GM12873 (cell line): Measurements from ENCODE around the gene YOD1.

ENCODE experiments used
- CTCF ChIP-seq: IDR thresholded peaks from 2 replicates; pipeline ENCODE4 v1.5.1; 2012; ENCODE audit warnings: low read depth, mild to moderate bottlenecking, moderate library complexity, low read length, control low read depth; ENCODE audit not compliant: insufficient read depth; ENCODE audit errors: missing control alignments

YOD1 gene

GRCh38 chr1:207048041-207048440, 3.0 kb downstream of the YOD1 start:
- TF ChIP-seq CTCF: no peak

- no peak for TF ChIP-seq CTCF
Measured at GRCh38 chr1:207047505-207047904, 3.5 kb downstream of the YOD1 start.

DNA sequence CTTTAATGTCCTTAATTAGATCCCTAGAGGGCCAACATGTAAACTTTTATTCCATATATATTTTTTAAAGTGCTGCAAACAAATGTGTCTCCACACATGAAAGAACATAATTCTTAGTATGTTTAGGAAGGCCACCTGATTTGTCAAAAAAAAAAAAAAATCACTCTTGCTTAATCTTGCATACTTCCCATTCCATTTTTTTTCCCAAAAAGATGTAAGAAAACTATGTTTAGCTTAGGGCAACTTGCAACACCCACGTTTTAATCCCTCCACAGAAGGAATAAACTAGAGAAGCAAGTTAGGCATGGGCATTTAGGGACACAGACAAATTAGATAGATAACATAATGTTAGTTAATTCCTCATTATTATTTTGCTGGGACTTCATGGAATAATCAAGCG, 5.6 kb downstream of the YOD1 start:
- TF ChIP-seq CTCF: no peak

DNA sequence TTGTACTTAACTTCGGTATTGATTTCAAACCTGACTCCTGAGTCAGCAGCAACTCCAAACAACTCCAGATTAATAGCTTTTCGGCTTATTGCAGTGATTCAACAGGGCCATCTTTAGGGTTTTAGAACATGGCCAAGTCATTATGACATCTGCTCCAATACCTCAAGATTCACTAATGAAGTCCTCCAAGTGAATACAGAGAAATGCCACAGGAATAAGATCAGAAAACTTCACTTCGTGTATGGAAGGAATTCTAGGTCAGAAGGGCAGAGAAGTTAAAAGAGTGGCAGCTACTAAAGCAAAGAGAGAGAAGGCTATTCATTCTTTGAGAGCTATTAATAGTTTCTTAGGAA, 10.9 kb downstream of the YOD1 start:
- TF ChIP-seq CTCF: no peak

- TF ChIP-seq CTCF: no peak
Measured at GRCh38 chr1:207039380-207040180, 11.4 kb downstream of the YOD1 start.

- TF ChIP-seq CTCF: no peak
Measured at GRCh38 chr1:207036865-207037264, 14.1 kb downstream of the YOD1 start.

- TF ChIP-seq CTCF: no peak
Measured at GRCh38 chr1:207035877-207036551, 15.0 kb downstream of the YOD1 start.
